ENCODE data around the gene RHOG.
"Not testable (repeated sequence)": the region's sequence is repeated elsewhere in the genome, so short reads cannot be mapped to it uniquely, and the experiment has no call there.

The RHOG gene

GRCh38 chr11:3840870-3841425 is at the start of gene RHOG:
TSS of gene RHOG (minus strand) at chr11:3840959. CDS start at chr11:3828138, 12,821 bp downstream.
- DNase-seq (ENCODE audit: low spot score), result peak; percentile 92

DNA sequence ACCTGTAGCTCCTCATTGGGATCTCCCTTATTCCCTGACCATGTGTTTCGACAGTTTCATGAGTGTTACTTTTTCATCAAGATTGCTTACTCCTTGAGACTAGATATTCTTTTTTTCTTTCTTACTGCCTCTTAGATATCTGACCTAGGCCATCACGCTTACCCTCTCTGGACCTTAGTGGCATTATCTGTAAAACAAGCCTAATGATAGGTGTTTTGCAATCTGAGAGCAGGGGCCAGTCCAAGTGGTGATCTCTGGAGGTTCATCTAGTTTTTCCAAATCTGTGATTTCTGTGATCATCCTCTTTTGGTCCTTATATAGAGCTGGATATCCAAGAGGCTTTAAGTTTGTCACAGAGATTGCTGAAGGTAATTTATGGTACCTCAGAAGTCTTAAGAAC is 49.3 kb upstream of the RHOG start:
- no peak for DNase-seq (ENCODE audit: low spot score)

DNA sequence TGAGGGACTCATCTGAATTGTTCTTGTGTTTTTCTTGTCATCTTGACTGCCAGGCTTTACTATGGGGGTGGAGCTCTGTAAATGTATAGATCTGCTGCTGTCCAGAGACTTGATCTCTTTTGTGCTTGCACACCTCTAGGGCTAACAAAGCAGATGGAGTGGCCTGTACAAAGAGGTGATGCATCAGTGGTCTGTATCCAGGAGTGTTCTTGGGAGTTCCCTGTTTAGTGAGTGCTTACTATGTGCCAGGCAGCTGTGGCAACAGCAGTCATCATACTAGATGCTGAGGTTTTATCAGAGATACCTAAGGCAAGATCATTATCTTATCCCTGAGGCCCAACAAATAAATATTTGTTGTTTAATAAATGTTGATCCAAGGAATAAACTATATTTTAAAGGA is 48.1 kb upstream of the RHOG start:
- no peak for DNase-seq (ENCODE audit: low spot score)

GRCh38 chr11:3886985-3887384 is 46.2 kb upstream of the RHOG start:
- no peak for DNase-seq (ENCODE audit: low spot score)

DNA sequence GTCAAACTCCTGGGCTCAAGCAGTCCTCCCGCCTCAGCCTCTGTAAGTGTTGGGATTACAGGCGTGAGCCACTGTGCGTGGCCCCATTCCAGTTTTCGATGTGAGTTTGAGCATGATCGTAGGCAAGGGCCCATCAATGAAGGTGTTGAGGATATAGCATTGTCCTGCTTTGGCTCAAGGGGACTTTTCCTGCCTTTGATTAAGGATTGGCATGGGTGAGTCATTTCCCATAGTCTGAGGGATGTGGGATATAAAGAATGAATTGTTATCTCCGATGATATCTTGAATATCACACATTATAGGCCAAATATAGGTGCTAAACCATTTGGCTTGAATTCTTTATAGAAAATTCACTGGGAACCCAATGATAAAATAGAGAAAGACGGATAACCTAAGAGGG is 45.1 kb upstream of the RHOG start:
- no peak for DNase-seq (ENCODE audit: low spot score)

- DNase-seq (ENCODE audit: low spot score), result no peak
Measured at GRCh38 chr11:3882655-3883054, 41.9 kb upstream of the RHOG start.

- DNase-seq (ENCODE audit: low spot score), result no peak
Measured at GRCh38 chr11:3880724-3881123, 40.0 kb upstream of the RHOG start.

GRCh38 chr11:3879967-3880542 is 39.3 kb upstream of the RHOG start:
- no peak for DNase-seq (ENCODE audit: low spot score)

DNA sequence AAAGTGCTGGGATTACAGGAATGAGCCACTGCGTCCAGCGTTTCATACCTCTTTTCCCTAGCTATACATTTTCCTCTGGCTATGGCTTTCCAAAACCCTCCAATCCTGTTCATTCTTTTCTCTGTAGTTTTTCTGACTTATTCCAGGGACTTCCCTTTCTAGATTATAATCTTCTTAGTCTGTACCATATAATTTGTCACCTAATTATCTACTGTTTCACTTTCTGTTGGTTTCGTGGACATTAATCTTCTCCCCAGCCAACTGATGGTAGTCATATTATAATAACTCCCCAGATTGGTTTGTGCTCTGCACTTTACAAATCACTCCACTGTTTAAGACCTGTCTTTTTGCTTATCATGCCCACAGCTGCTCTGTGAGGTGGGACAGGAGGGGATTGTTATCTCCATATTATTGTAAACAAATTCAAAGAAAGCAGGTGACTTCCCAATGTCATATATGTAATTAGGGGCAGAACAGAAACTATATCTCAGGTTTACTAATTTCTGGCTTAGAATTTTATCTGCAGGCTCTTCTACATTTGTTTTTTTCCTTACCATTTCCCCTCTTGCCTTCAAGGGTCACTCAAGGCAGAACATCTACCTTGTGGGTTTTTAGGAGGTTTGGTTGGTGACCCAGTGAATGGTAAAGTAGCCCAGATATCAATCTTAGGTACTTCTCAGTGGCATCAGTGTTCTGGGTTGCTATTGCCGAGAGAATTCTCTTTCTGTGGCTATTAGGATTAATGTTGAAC is 38.6 kb upstream of the RHOG start:
- no peak for DNase-seq (ENCODE audit: low spot score)

DNA sequence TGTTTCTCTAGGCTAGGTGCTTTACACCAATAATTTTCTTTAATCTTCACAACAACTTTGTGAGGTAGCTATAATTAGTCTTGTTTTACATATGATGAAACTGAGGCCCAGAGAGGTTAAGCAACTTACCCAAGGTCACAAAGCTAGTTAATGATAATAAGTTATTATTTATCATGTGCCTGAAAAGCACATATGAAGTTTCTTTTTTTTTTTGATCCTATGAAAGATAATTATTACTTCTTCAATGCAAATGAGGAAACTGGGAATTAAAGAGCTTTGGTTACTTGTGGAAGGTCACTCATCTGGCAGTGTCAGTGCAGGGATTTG is 37.5 kb upstream of the RHOG start:
- no peak for DNase-seq (ENCODE audit: low spot score)

DNA sequence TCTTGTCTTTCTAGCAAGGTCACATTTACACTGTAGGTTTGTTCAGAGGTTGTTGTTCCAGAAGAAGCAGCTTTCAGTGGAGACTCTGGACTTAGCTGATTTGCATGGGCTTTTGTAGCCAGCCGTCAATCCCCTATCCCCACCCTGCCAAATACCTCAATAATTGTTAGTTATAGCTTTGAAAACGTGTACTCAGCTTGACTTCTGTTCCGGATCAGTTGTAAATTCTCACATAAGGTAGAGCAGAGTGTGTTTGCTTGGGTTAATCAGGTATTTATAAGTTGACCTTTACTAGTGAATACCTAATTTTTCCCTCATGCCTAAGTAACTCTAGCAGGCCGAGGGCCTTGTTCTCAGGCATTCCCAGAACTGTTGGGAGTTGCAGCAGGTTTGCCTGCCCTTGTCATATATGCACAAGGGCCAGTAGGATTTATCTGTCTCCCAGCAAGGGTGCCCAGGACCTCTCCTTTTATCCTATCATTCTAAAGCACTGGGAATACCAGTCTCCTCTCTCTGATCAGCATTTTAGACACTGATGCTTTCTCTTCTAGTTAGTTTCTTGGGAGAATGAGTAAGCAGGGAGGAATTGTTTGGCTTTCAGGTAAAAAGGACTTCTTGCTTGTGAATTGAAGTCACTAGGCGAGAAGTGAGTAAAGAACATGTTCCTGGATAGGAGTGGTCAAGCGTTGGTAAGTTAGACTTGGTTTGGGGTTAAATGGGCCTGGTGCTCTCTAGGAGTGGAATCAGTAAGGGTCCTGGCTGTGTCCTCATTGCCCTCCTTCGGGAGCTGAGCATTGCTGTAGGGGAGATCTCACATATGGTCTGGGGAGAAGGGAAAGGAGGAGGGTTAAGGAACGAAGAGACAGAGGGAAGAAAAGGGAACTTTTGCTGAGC is 36.9 kb upstream of the RHOG start:
- DNase-seq (ENCODE audit: low spot score), result no peak

DNA sequence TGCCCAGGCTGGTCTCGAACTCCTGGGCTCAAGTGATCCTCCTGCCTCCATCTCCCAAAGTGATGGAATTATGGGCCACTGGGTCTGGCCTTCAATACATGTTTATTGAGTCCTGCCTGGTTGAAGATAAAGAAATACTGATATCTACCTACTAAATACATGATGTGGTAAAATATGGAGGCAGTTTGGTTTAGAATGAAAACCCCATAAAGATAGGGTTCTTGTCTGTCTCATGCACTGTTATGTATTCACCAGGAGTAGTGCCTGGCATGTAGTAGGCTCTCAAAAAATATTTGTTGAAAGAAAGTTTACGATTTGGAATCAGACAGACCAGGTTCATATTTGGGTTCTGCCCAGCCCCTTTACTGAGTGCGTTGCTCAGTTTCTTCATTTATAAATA is 35.9 kb upstream of the RHOG start:
- no peak for DNase-seq (ENCODE audit: low spot score)

DNA sequence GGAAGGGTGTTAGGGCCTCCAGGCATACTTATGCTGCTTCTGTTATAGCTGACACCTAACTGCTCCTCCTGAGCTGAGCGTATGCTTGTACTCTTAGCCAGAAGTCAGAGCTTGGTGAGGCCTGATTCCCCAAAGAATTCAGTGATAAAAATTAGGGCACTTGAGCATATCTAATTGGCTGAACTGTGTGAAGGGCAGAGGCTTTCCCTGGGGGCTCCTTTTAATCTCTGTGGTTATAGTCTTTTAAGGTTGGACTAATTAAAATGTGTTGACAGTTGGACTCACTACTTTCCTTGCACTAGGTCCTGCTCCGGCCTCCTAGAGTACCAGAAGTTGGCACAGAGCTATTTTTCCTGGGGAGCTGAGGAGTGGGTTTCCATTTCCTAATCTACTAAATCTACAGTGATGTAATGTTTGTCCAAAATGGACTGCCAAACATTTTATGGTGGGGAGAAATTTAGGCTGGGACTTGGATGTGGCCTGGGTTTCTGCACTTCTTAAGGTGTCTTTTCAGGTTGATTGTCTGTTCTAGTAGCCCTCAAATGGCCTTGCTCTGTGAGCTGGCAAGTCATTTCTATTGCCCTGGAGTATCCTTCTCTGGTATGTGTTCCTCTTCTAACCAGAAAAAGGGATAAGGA is 33.1 kb upstream of the RHOG start:
- DNase-seq (ENCODE audit: low spot score), result no peak

DNA sequence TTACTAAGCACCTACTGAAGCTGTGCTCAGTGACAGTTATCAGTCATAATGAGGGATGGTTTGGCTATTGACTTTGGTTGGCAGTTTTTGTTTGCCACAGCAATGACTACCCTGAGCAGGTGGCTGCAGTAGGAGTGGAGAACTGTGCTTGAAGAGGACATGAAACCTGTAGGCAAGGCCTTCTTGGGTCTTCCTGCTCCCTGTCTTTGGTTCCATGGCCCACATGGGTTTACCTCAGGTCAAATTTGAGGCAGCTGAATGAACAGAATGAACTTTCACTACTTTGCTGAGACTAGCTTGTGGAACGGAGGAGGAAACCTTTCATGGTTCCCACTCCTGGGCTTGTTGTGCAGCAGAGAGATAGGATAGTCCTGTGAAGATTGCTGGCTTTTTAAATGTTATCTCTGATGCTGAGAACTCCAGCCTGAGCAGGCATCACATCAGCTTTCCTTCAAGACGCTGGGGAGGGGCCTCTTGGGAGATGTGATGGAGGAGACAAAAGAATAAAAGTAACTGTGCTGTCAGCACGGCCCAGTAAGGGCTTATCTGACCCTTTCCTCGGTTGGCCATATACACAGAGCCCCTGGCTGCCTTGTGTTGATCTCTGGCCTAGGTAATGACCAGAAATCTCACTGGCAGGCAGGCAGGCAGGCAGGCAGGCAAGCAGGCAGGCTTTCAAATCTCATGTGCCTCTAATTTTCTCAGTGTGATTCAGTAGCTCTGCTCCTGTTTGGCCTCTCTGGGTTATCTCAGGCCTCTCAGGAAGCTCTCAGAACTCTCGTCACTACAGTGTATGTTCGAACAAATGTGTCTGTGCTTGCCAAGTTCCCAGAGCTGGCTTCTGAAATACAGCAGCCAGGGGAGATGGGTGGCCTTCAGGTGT is 26.7 kb upstream of the RHOG start:
- no peak for DNase-seq (ENCODE audit: low spot score)

GRCh38 chr11:3866836-3867208 is 26.1 kb upstream of the RHOG start:
- no peak for DNase-seq (ENCODE audit: low spot score)

GRCh38 chr11:3866206-3866605 is 25.4 kb upstream of the RHOG start:
- DNase-seq (ENCODE audit: low spot score), result no peak

- no peak for DNase-seq (ENCODE audit: low spot score)
Measured at GRCh38 chr11:3865388-3866193, 24.8 kb upstream of the RHOG start.

DNA sequence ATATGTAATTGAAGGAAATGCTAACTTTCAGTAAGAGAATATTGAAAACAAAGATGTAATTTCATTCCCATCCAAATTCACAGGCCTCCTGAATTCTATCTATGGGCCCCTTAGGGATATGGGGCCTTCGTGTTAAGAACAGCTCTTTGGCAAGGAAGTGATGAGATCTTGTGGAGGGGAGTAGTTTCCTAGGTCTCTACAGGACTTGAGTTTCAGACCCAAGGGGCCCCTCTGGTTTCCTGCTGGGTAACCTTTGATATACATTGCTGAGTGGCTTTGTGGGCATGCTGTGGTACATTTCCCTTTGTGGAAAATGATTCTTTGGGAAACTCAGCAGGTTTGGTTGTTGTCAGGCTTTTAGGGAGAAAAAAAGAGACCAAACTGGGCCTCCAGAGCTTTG is 20.9 kb upstream of the RHOG start:
- no peak for DNase-seq (ENCODE audit: low spot score)

DNA sequence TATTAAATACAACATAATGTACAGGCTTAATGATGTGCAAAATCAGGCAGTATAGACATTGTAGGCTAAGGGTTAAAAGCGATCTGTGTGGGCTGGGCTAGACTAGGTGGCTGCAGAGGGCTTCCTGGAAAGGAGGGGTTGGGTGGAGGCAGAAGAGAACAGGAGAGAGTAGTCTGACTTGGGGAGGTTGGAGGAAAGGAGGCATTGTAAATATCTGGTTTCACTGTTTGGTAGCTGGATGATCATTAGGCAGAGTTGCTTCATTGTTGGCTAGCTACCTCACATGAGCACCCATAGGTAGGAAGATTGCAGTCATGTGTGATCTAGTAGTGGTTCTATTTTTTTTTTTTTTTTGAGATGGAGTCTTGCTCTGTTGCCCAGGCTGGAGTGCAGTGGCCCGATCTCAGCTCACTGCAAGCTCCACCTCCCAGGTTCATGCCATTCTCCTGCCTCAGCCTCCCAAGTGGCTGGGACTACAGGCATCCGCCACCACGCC is 20.2 kb upstream of the RHOG start:
- DNase-seq (ENCODE audit: low spot score), result not testable (repeated sequence)

DNA sequence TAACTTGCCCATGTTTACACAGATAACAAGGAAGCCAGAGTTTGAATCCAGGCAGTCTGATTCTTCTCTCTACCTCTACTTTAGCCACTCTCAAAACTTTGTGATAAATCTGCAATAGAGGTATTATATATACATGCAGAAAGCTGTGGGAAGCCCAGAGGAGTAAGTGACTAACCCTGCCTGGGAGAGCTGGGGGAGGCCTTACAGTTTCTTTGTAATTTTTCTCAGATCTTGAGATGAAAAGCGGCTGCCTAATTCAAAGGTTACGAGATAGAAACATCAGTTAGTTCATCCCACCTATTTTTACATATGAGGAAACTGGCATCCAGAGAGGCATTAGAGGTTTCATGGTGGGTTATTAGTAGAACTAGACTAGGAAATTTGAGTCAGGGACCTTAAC is 19.6 kb upstream of the RHOG start:
- DNase-seq (ENCODE audit: low spot score), result no peak
